A673 (cell line): Measurements from ENCODE around the gene RPS21. TPM values are rescaled to one million over a fixed set of nuclear protein-coding genes. Genes with fewer than 3 reads are reported as not detected.

Experiments
- BruUV-seq: library from RNA; stranded (reverse); fragments of 400-500 nt; replicated peaks from 2 replicates; lab custom pipeline; 2021; lab: Mats Ljungman, UMichigan
- CTCF ChIA-PET: fragments of 300-600 bp; sonication (Branson Sonifier 250); formaldehyde crosslinking; loops from one replicate; lab custom pipeline; 2022; ENCODE audit warnings: antibody characterized with exemption; lab: Charles Lee
- POLR2A ChIA-PET: fragments of 300-600 bp; sonication (Branson Sonifier 250); formaldehyde crosslinking; loops from one replicate; lab custom pipeline; 2022; ENCODE audit warnings: antibody characterized with exemption; ENCODE audit not compliant: low non-redundant PET; lab: Charles Lee
- DNase-seq: peaks from one replicate; pipeline ENCODE4 v3.0.0-alpha.2; 2015; ENCODE audit warnings: low spot score
- H3K27ac ChIP-seq: fragments of 200-600 bp; sonication (generic); 2 replicates; pipeline ENCODE4 v1.5.1; 2016; ENCODE audit warnings: mixed run types, low read depth, mild to moderate bottlenecking, mixed read lengths, antibody characterized with exemption, low read length; ENCODE audit not compliant: poor library complexity, severe bottlenecking
- H3K27me3 ChIP-seq: fragments of 200-600 bp; sonication (generic); replicated peaks from 2 replicates; pipeline ENCODE4 v1.6.1; 2017; ENCODE audit warnings: mixed run types, low read depth, mild to moderate bottlenecking, mixed read lengths, antibody characterized with exemption, low read length; ENCODE audit not compliant: insufficient read depth, poor library complexity
- H3K36me3 ChIP-seq: fragments of 200-600 bp; sonication (generic); 2 replicates; pipeline ENCODE4 v1.6.1; 2016; ENCODE audit warnings: mixed run types, mild to moderate bottlenecking, mixed read lengths, antibody characterized with exemption, low read length; ENCODE audit not compliant: insufficient read depth, poor library complexity, severe bottlenecking
- H3K4me1 ChIP-seq: fragments of 200-600 bp; sonication (generic); 2 replicates; pipeline ENCODE4 v1.6.1; 2017; ENCODE audit warnings: mixed run types, mild to moderate bottlenecking, mixed read lengths, antibody characterized with exemption, low read length; ENCODE audit not compliant: insufficient read depth, poor library complexity, severe bottlenecking
- H3K4me3 ChIP-seq: fragments of 200-600 bp; sonication (generic); 2 replicates; pipeline ENCODE4 v1.5.1; 2016; ENCODE audit warnings: low read depth, mixed run types, mild to moderate bottlenecking, mixed read lengths, low read length; ENCODE audit not compliant: poor library complexity, severe bottlenecking
- H3K9me3 ChIP-seq: fragments of 200-600 bp; sonication (generic); 2 replicates; pipeline ENCODE4 v1.6.1; 2016; ENCODE audit warnings: mixed run types, low read depth, mild to moderate bottlenecking, mixed read lengths, antibody characterized with exemption, low read length; ENCODE audit not compliant: poor library complexity, severe bottlenecking
- CTCF ChIP-seq: fragments of 300-800, 200-600 bp; sonication (generic); conservative IDR thresholded peaks from 2 replicates; pipeline ENCODE4 v1.5.1; 2017; ENCODE audit warnings: low read depth, mild to moderate bottlenecking, antibody characterized with exemption, low read length, moderate library complexity, mixed read lengths
- EZH2 ChIP-seq: fragments of 200-600 bp; sonication (generic); IDR thresholded peaks from 2 replicates; pipeline ENCODE4 v1.6.1; 2017; ENCODE audit warnings: borderline replicate concordance, low read depth, mild to moderate bottlenecking, mixed read lengths, antibody characterized with exemption, low read length; ENCODE audit not compliant: poor library complexity, severe bottlenecking
- intact Hi-C: fragments of 100-400 bp; cut with micrococcal nuclease; formaldehyde crosslinking; loops from one replicate; pipeline ENCODE4 v1.10.0; 2022; ENCODE audit not compliant: unreplicated experiment
- total RNA-seq: library from RNA; stranded (reverse); gene quantifications from 2 replicates; pipeline ENCODE4 v1.2.3, GENCODE V29; 2021

The RPS21 gene
- total RNA-seq, 1 experiment from 2014 or later = 1,506 TPM

GRCh38 chr20:62395311-62396242 is 8.7 kb downstream of the RPS21 start:
- no peak for DNase-seq
- TF ChIP-seq CTCF (peak; percentile 38; the same call in 1 of the 2 replicates), EZH2 (no peak)
- intact Hi-C loops = no loop called here
- Histone ChIP-seq H3K4me1 (no peaks in the 10 kb centered on the region), H3K4me3 (no peak overlapping the region), H3K27me3 (no peaks in the 10 kb centered on the region), H3K36me3 (peaks cover 11% of the 10 kb centered on the region), H3K9me3 (no peaks in the 10 kb centered on the region), H3K27ac (no peak overlapping the region)
- BruUV-seq = no TSS peak
- ChIA-PET POLR2A (no interaction called here), CTCF (no interaction called here)

DNA sequence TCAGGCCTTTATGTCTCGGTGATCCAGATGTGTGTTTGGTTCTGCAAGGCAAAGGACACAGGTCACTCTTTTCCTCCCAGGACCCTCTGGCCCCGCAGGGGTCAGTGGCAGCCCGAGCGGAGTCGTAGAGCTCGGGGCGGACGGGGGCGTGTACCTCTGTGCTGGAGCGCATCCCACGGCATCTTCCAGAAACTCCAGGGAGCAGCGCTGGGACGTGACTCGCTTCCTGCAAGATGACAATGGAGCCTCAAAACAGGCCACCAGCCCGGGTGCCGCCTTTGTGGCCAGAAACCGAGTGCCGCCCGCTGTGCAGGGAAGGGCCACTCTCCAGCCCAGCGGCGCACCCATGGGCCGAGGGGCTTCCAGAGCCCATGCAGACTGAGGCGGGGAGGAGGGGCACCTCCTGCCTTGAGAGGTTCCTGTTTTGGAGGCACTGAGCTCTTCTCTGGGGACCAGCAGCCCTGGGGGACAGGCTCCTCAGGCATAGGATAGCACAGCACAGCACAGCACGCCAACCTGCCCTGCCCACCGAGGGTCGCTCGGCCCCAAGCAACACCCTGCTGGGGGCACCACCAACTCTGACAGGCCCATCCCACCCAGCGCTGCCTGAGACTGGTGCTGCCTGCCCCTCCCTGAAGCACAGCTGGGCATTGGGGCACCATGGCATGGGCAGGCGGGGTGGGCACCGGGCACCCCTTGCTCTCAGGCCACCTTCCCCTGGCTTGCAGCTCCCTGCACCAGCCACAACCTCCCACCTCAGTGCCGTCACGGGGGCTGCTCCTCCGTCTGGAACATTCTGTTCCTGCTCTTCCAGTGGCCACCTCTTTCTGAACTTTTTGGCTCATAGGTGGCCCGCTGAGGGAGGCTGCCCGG is 9.7 kb downstream of the RPS21 start:
- Histone ChIP-seq H3K4me1 (no peaks in the 10 kb centered on the region), H3K36me3 (peaks cover 3% of the 10 kb centered on the region), H3K27ac (no peak overlapping the region), H3K27me3 (no peaks in the 10 kb centered on the region), H3K4me3 (no peak overlapping the region), H3K9me3 (no peaks in the 10 kb centered on the region)
- intact Hi-C loops = no loop called here
- no peak for DNase-seq
- POLR2A ChIA-PET = no interaction called here
- no TSS peak for BruUV-seq
- CTCF ChIA-PET = no interaction called here
- TF ChIP-seq CTCF (no peak), EZH2 (no peak)

DNA sequence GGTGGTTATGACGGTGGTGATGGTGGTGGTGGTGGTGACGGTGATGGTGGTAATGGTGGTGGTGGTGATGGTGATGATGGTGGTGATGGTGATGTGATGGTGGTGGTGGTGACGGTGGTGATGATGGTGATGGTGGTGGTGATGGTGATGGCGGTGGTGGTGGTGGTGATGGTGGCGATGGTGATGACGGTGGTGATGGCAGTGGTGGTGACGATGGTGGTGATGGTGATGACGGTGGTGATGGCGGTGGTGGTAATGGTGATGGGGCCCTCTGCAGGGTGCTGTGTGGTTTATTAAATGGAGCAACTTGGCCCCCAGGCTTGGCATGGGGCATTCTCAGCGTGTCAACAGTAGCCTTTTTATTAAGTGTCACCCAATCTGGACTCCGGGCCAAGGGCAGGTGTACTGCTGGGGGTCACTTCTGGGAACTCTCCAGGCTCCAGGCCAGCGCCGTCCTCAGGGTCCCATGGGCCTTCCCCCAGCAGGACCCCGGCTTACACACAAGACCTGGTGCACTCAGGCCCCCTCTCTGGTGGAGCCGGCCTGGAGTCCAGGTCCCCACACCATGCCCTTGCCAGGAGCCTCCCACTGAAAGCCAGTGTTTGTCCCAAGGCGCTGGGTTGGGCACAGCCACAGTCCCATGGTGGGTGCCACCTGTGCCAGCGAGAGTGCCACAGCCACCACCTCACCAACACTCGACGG is 11.4 kb downstream of the RPS21 start:
- TF ChIP-seq CTCF = no peak
- no peak for TF ChIP-seq EZH2
- H3K9me3 ChIP-seq = no peaks in the 10 kb centered on the region
- H3K4me1 ChIP-seq = no peaks in the 10 kb centered on the region
- no peaks in the 10 kb centered on the region for H3K27me3 ChIP-seq
- no peak overlapping the region for H3K4me3 ChIP-seq
- H3K27ac ChIP-seq = no peak overlapping the region
- intact Hi-C loops = no loop called here
- BruUV-seq = no TSS peak
- H3K36me3 ChIP-seq = peaks cover 3% of the 10 kb centered on the region
- no peak for DNase-seq
- CTCF ChIA-PET = no interaction called here
- POLR2A ChIA-PET = no interaction called here
